NB4 (cell line): ENCODE measurements around the gene HP1BP3.

ENCODE experiments used
- DNase-seq: peaks from one replicate; pipeline ENCODE4 v3.0.0; 2010; ENCODE audit warnings: low read depth
- H3K4me3 ChIP-seq: one replicate; pipeline ENCODE4 v1.5.1; 2011; ENCODE audit warnings: mild to moderate bottlenecking, low read depth, low read length, moderate library complexity
- CTCF ChIP-seq: IDR thresholded peaks from one replicate; pipeline ENCODE4 v1.5.1; 2012; ENCODE audit warnings: low read depth, low read length
- MAX ChIP-seq: IDR thresholded peaks from 2 replicates; pipeline ENCODE4 v1.6.1; 2011; ENCODE audit warnings: low read depth, low read length
- MYC ChIP-seq: IDR thresholded peaks from 2 replicates; pipeline ENCODE4 v1.6.1; 2011; ENCODE audit warnings: low read depth, low read length
- POLR2A ChIP-seq: IDR thresholded peaks from 2 replicates; pipeline ENCODE4 v1.6.1; 2011; ENCODE audit warnings: mild to moderate bottlenecking; ENCODE audit not compliant: insufficient read length; ENCODE audit errors: extremely low read depth

Gene HP1BP3

GRCh38 chr1:20726118-20726911 is 60.8 kb downstream of the HP1BP3 start:
- DNase-seq, result no peak
- TF ChIP-seq MYC (no peak), MAX (no peak), CTCF (no peak), POLR2A (no peak)
- no peak overlapping the region for H3K4me3 ChIP-seq

- TF ChIP-seq MAX, result peak; percentile 72
- TF ChIP-seq POLR2A, result no peak
- no peak for DNase-seq
These were observed 61.7 kb downstream of the HP1BP3 start for GRCh38 chr1:20725189-20726117.

GRCh38 chr1:20724364-20725188 is 62.5 kb downstream of the HP1BP3 start:
- DNase-seq, result no peak

More at GRCh38 chr1:20725189-20726117, 61.7 kb downstream of the HP1BP3 start:
- H3K4me3 ChIP-seq, result no peak overlapping the region

GRCh38 chr1:20723537-20724363 is 63.4 kb downstream of the HP1BP3 start:
- no peak for TF ChIP-seq POLR2A
- TF ChIP-seq MAX, result no peak
- TF ChIP-seq CTCF, result no peak
- TF ChIP-seq MYC, result no peak

More at GRCh38 chr1:20724364-20725188, 62.5 kb downstream of the HP1BP3 start:
- no peak overlapping the region for H3K4me3 ChIP-seq
- TF ChIP-seq MAX, result no peak

GRCh38 chr1:20723159-20723536 is 64.0 kb downstream of the HP1BP3 start:
- no peak for TF ChIP-seq CTCF
- no peak for TF ChIP-seq POLR2A
- TF ChIP-seq MAX, result no peak
- TF ChIP-seq MYC, result no peak
- no peak for DNase-seq
- H3K4me3 ChIP-seq, result no peak overlapping the region

More at GRCh38 chr1:20723537-20724363, 63.4 kb downstream of the HP1BP3 start:
- H3K4me3 ChIP-seq, result no peak overlapping the region
- no peak for DNase-seq
